ENCODE results near the gene NETO2. TPM values are rescaled to one million over a fixed set of nuclear protein-coding genes. Genes with fewer than 3 reads are reported as not detected.
"Not testable (repeated sequence)": the region's sequence is repeated elsewhere in the genome, so short reads cannot be mapped to it uniquely, and the experiment has no call there.

NETO2 gene
- total RNA-seq, 4 donors from 2014 or later: 0.83 to 2.5 (median 1.4) TPM

DNA sequence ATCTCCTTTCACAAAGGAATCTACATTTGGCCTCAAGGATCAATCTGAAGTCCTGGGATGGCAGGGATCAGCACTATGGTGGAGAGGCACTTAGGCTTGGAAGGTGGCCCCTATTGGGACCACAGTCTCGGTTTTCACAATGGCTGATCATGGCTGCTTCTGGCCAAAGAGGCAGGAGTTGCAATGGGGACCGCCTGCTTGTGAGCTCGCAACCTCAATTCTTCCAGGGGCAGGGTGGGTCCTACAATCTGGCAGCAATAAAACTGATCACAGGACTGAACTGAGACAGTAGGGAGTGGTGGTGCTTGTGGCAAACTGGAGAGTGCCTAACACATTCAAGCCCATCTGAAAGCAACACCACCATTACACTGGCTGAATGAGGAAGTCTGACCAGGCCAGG lies 83.1 kb downstream of the NETO2 start:
- no peaks in the 10 kb centered on the region for H3K9me3 ChIP-seq
- 90% methylated on average over 3 of the region's 3 CpGs for WGBS
- DNase-seq (ENCODE audit: extremely low spot score): no peak
- no peak overlapping the region for H3K4me3 ChIP-seq
- no peaks in the 10 kb centered on the region for H3K4me1 ChIP-seq
- intact Hi-C loops (cut with DNase I): no loop called here
- H3K36me3 ChIP-seq: no peaks in the 10 kb centered on the region
- TF ChIP-seq EP300 (IDR thresholded peaks at IDR 0.05): no peak
- TF ChIP-seq, protein P1, sequence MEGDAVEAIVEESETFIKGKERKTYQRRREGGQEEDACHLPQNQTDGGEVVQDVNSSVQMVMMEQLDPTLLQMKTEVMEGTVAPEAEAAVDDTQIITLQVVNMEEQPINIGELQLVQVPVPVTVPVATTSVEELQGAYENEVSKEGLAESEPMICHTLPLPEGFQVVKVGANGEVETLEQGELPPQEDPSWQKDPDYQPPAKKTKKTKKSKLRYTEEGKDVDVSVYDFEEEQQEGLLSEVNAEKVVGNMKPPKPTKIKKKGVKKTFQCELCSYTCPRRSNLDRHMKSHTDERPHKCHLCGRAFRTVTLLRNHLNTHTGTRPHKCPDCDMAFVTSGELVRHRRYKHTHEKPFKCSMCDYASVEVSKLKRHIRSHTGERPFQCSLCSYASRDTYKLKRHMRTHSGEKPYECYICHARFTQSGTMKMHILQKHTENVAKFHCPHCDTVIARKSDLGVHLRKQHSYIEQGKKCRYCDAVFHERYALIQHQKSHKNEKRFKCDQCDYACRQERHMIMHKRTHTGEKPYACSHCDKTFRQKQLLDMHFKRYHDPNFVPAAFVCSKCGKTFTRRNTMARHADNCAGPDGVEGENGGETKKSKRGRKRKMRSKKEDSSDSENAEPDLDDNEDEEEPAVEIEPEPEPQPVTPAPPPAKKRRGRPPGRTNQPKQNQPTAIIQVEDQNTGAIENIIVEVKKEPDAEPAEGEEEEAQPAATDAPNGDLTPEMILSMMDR (IDR thresholded peaks at IDR 0.05): no peak
- no peak for TF ChIP-seq POLR2A (IDR thresholded peaks at IDR 0.05; ENCODE audit: low read depth)
- TF ChIP-seq POLR2AphosphoS5 (IDR thresholded peaks at IDR 0.05): no peak
- no peak overlapping the region for H3K27ac ChIP-seq (replicated peaks in 1 of 4)
- peaks cover 0 to 18% (median 0%) of the 10 kb centered on the region in 4 donors for H3K27me3 ChIP-seq

DNA sequence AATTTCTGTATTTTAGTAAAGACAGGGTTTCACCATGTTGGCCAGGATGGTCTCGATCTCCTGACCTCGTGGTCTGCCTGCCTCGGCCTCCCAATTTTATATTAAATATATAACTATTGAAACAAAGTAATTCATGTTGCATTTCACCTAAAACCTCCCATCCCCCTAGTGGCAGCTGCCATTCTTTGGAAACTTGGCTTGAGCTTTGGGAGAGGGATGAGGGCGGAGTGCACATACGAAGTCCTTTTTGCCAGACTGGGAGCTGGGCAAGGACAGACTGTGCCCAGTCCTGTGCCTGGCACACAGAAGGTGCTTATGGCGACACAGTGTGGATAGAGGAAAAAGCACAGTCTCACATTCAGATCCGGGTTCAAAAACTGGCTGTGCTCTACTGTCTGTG lies 83.8 kb downstream of the NETO2 start:
- intact Hi-C loops (cut with DNase I): no loop called here
- peaks cover 0 to 18% (median 0%) of the 10 kb centered on the region in 4 donors for H3K27me3 ChIP-seq
- no peak for DNase-seq (ENCODE audit: extremely low spot score)
- no peaks in the 10 kb centered on the region for H3K4me1 ChIP-seq
- H3K36me3 ChIP-seq: no peaks in the 10 kb centered on the region
- no peaks in the 10 kb centered on the region for H3K9me3 ChIP-seq
- no peak overlapping the region for H3K27ac ChIP-seq (replicated peaks in 1 of 4)
- TF ChIP-seq, protein P1 (IDR thresholded peaks at IDR 0.05): no peak
- TF ChIP-seq POLR2A (IDR thresholded peaks at IDR 0.05; ENCODE audit: low read depth) (no peak), EP300 (IDR thresholded peaks at IDR 0.05) (no peak), POLR2AphosphoS5 (IDR thresholded peaks at IDR 0.05) (no peak)
- WGBS: 93% methylated on average over 7 of the region's 7 CpGs
- no peak overlapping the region for H3K4me3 ChIP-seq

DNA sequence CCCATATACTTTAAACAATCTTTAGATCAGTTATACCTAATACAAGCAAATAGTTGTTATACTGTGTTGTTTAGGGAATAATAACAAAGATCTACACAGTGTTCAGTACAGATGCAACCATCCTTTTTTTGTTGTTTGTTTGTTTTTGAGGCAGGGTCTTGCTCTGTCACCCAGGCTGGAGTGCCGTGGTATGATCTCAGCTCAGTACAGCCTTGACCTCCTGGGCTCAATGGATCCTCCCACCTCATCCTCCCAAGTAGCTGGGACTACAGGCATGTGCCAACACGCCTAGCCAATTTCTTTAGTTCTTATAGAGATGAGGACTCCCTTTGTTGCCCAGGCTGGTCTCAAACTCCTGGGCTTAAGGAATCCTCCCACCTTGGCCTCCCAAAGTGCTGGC lies 84.6 kb downstream of the NETO2 start:
- WGBS: 47% methylated on average over 2 of the region's 2 CpGs

DNA sequence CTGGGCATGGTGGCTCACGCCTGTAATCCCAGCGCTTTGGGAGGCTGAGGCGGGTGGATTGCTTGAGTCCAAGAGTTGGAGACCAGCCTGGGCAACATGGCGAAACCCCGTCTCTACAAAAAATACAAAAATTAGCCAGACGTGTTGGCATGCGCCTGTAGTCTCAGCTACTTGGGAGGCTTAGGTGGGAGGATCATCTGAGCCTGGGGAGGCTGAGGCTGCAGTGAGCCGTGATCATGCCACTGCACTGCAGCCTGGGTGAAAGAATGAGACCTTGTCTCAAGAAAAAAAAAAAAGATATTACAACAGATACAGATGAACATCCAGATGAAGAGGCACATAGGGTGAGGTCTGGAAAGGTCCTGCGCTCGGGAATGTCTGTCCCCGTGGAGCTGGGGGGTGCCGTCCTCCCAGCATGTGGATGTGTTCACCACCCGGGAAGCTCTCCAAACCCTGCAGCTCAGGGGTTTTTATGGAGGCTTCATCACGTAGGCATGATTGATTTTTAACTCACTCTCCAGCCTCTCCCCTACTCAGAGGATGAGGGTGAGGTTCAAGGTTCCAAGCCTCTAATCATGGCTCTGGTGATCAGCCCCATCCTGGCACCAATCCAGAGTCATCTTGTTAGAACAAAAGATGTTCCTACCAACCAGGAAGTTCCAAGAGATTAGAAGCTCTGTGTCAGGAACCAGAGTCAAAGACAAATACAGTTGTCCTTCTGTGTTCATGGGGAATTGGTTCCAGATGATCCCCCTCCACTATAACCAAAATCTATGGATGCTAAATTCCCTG lies 85.3 kb downstream of the NETO2 start:
- Histone ChIP-seq H3K27me3 (peaks cover 0 to 18% (median 0%) of the 10 kb centered on the region in 4 donors), H3K36me3 (no peaks in the 10 kb centered on the region), H3K4me3 (no peak overlapping the region), H3K4me1 (no peaks in the 10 kb centered on the region), H3K27ac (replicated peaks in 1 of 4) (no peak overlapping the region), H3K9me3 (no peaks in the 10 kb centered on the region)
- intact Hi-C loops (cut with DNase I): no loop called here
- TF ChIP-seq POLR2A (IDR thresholded peaks at IDR 0.05; ENCODE audit: low read depth): no peak
- no peak for TF ChIP-seq POLR2AphosphoS5 (IDR thresholded peaks at IDR 0.05)
- TF ChIP-seq, protein P1 (IDR thresholded peaks at IDR 0.05): no peak
- no peak for TF ChIP-seq EP300 (IDR thresholded peaks at IDR 0.05)
- WGBS: 78% methylated on average over 14 of the region's 14 CpGs
- DNase-seq (ENCODE audit: extremely low spot score): no peak

More for the DNA sequence above, 84.6 kb downstream of the NETO2 start:
- DNase-seq (ENCODE audit: extremely low spot score); H3K9me3 ChIP-seq; H3K36me3 ChIP-seq; H3K4me1 ChIP-seq; H3K4me3 ChIP-seq; intact Hi-C loops (cut with DNase I); H3K27ac ChIP-seq (replicated peaks in 1 of 4): not testable (repeated sequence)
- peaks cover 0 to 18% (median 0%) of the 10 kb centered on the region in 4 donors for H3K27me3 ChIP-seq

DNA sequence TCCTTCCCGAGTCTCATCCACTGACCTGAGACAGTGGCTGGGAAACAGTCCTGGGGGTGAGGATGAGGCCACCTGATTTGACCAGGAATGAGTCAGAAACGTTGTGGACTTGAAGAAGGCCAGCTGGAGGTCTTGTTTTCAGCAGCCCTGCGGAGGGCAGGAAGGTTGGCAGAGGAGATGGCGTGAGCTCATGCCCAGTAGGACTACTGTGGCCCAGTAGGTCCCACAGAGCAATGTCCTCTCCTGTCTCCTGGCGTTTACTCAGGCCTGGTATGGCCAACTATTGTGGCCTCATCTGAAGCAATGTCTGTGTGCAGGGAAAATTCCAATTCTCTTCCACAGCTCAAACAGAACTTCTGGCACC lies 86.1 kb downstream of the NETO2 start:
- intact Hi-C loops (cut with DNase I): no loop called here
- Histone ChIP-seq H3K4me1 (no peaks in the 10 kb centered on the region), H3K27ac (replicated peaks in 1 of 4) (no peak overlapping the region), H3K9me3 (no peaks in the 10 kb centered on the region), H3K4me3 (no peak overlapping the region), H3K36me3 (no peaks in the 10 kb centered on the region), H3K27me3 (peaks cover 0 to 18% (median 0%) of the 10 kb centered on the region in 4 donors)
- TF ChIP-seq POLR2AphosphoS5 (IDR thresholded peaks at IDR 0.05): no peak
- no peak for DNase-seq (ENCODE audit: extremely low spot score)
- 43% methylated on average over 2 of the region's 5 CpGs for WGBS

Measured in esophagus muscularis mucosa (tissue), 4 donors.